Epithelial cell of proximal tubule (primary cell): Measurements from ENCODE around the gene NAT9. TPM values are rescaled to one million over a fixed set of nuclear protein-coding genes. Genes with fewer than 3 reads are reported as not detected.

Source experiments
- DNase-seq: peaks from one replicate; pipeline ENCODE4 v3.0.0-alpha.2; 2011; ENCODE audit warnings: low read depth
- H3K4me3 ChIP-seq: 2 replicates; pipeline ENCODE4 v1.5.1; 2011; ENCODE audit warnings: low read depth, mild to moderate bottlenecking, low read length
- total RNA-seq: library from RNA; depleted of rRNA; stranded (reverse); fragments of >200 nt; gene quantifications from 2 replicates; pipeline ENCODE4 v1.2.3, GENCODE V29; 2015
- TF ChIP-seq, protein P1 (sequence below): conservative IDR thresholded peaks from 2 replicates; pipeline ENCODE4 v1.5.1; 2012; ENCODE audit warnings: low read depth, mild to moderate bottlenecking, low read length

NAT9 gene
- total RNA-seq, 1 donor from 2014 or later = 24.5 TPM

- H3K4me3 ChIP-seq = no peak overlapping the region
- DNase-seq = no peak
- TF ChIP-seq, protein P1, sequence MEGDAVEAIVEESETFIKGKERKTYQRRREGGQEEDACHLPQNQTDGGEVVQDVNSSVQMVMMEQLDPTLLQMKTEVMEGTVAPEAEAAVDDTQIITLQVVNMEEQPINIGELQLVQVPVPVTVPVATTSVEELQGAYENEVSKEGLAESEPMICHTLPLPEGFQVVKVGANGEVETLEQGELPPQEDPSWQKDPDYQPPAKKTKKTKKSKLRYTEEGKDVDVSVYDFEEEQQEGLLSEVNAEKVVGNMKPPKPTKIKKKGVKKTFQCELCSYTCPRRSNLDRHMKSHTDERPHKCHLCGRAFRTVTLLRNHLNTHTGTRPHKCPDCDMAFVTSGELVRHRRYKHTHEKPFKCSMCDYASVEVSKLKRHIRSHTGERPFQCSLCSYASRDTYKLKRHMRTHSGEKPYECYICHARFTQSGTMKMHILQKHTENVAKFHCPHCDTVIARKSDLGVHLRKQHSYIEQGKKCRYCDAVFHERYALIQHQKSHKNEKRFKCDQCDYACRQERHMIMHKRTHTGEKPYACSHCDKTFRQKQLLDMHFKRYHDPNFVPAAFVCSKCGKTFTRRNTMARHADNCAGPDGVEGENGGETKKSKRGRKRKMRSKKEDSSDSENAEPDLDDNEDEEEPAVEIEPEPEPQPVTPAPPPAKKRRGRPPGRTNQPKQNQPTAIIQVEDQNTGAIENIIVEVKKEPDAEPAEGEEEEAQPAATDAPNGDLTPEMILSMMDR = no peak
These were observed 47.5 kb downstream of the NAT9 start for GRCh38 chr17:74728702-74729075.

- H3K4me3 ChIP-seq = no peak overlapping the region
- TF ChIP-seq, protein P1 = no peak
- no peak for DNase-seq
These were observed 48.0 kb downstream of the NAT9 start for GRCh38 chr17:74728033-74728701.

- no peak overlapping the region for H3K4me3 ChIP-seq
- TF ChIP-seq, protein P1 = no peak
- no peak for DNase-seq
These were observed 51.0 kb downstream of the NAT9 start for GRCh38 chr17:74725111-74725510.

DNA sequence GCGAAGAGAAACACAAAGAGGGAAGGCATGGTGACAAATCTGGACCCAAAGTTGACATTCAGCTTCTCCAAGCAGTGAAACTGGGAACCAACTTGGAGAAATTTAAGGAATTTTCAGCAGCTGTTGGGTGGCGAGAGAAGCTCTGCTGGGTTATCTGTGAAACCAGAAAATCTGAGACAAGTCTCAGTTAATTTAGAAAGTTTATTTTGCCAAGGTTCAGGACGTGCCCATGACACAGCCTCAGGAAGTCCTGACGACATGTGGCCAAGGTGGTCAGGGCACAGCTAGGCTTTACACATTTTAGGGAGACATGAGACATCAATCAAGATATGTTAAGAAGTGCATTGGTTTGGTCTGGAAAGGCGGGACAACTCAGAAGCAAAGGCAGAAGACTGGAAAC, 52.3 kb downstream of the NAT9 start:
- no peak overlapping the region for H3K4me3 ChIP-seq
- TF ChIP-seq, protein P1 = no peak
- DNase-seq = no peak

DNA sequence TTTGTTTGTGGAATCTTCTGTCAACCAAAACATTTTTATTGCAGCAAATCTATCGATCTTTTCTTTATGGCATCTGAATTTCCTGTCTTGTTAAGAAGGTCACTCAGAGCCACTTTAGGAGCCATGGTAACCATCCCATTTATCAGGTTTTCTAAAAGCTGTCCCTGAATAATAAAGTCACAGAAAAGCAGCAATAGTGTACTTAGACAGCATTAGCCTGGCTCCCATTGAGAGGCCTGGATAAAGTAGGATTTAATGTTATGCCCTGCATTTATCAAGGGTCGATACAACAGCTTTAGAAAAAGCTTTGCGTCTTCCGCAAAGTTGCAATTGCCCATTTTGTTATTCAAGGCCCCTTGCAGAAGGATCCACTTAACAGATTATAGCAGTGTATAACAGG, 53.4 kb downstream of the NAT9 start:
- TF ChIP-seq, protein P1 = no peak
- no peak for DNase-seq
- H3K4me3 ChIP-seq = no peak overlapping the region

Other genes starting within 250 kb of the NAT9 start
- not detected in 2 replicates for gene CD300LB, start 244.9 kb downstream of the NAT9 start, total RNA-seq
- gene CD300C, start 230.2 kb downstream of the NAT9 start, total RNA-seq = 0.06 TPM in 1 of 2 replicates, not detected in the other
- not detected in 2 replicates for gene CD300H, start 208.8 kb downstream of the NAT9 start, total RNA-seq
- not detected in 2 replicates for gene CD300LD, start 184.1 kb downstream of the NAT9 start, total RNA-seq
- gene CD300E, start 152.6 kb downstream of the NAT9 start, total RNA-seq = not detected in 2 replicates
- gene CD300LF, start 63.4 kb downstream of the NAT9 start, total RNA-seq = not detected in 2 replicates
- gene RAB37, start 39.1 kb downstream of the NAT9 start, total RNA-seq = 0.14 TPM in 1 of 2 replicates, not detected in the other
- 45.1 and 64.6 TPM in 2 replicates for gene NHERF1, start 27.7 kb downstream of the NAT9 start, total RNA-seq
- not detected in 2 replicates for gene GRIN2C, start 83.5 kb upstream of the NAT9 start, total RNA-seq
- 21.9 and 31.5 TPM in 2 replicates for gene FDXR, start 96.6 kb upstream of the NAT9 start, total RNA-seq
- not detected in 2 replicates for gene FADS6, start 117.3 kb upstream of the NAT9 start, total RNA-seq
- not detected in 2 replicates for gene USH1G, start 146.9 kb upstream of the NAT9 start, total RNA-seq
- gene OTOP2, start 147.9 kb upstream of the NAT9 start, total RNA-seq = not detected in 2 replicates
- gene OTOP3, start 159.6 kb upstream of the NAT9 start, total RNA-seq = not detected in 2 replicates
- 9.0 and 19.1 TPM in 2 replicates for gene HID1, start 196.4 kb upstream of the NAT9 start, total RNA-seq
- 38.9 and 64.4 TPM in 2 replicates for gene CDR2L, start 211.3 kb upstream of the NAT9 start, total RNA-seq
- 52.2 and 113 TPM in 2 replicates for gene MRPL58, start 236.3 kb upstream of the NAT9 start, total RNA-seq